OCI-LY3 (cell line): Measurements from ENCODE around the gene AATK.

ENCODE experiments used
- H2AFZ ChIP-seq: fragments of 200-600, 300-600 bp; shearing (Covaris generic); 2 replicates; pipeline ENCODE4 v1.6.0; 2014; ENCODE audit warnings: antibody characterized with exemption, low read depth, low read length
- H3K27ac ChIP-seq: fragments of 200-600, 300-600 bp; sonication (generic); 2 replicates; pipeline ENCODE4 v1.5.1; 2014; ENCODE audit warnings: mild to moderate bottlenecking, low read length, moderate library complexity, mixed read lengths
- H3K27me3 ChIP-seq: fragments of 200-600, 300-600 bp; sonication (generic); 2 replicates; pipeline ENCODE4 v1.6.1; 2014; ENCODE audit warnings: low read depth, low read length, mixed read lengths
- H3K36me3 ChIP-seq: fragments of 200-600, 300-600 bp; sonication (generic); replicated peaks from 2 replicates; pipeline ENCODE3; 2014; ENCODE audit warnings: low read depth, low read length, mixed read lengths
- H3K4me1 ChIP-seq: fragments of 300-600, 200-600 bp; sonication (generic); 2 replicates; pipeline ENCODE4 v1.6.1; 2014; ENCODE audit warnings: low read length, mixed read lengths
- H3K4me2 ChIP-seq: fragments of 200-600, 300-600 bp; sonication (generic); 2 replicates; pipeline ENCODE4 v1.6.1; 2014; ENCODE audit warnings: low read length, mixed read lengths
- H3K4me3 ChIP-seq: fragments of 300-600, 200-600 bp; sonication (generic); 2 replicates; pipeline ENCODE4 v1.5.1; 2014; ENCODE audit warnings: antibody characterized with exemption, mild to moderate bottlenecking, low read length, moderate library complexity
- H3K79me2 ChIP-seq: fragments of 300-600, 200-600 bp; shearing (Covaris generic); 2 replicates; pipeline ENCODE4 v1.6.1; 2014; ENCODE audit warnings: mild to moderate bottlenecking, low read length, mixed read lengths
- H3K9ac ChIP-seq: fragments of 300-600, 200-600 bp; shearing (Covaris generic); 2 replicates; pipeline ENCODE4 v1.6.0; 2014; ENCODE audit warnings: mild to moderate bottlenecking, low read length, moderate library complexity
- H3K9me3 ChIP-seq: fragments of 200-600, 300-600 bp; shearing (Covaris generic); 2 replicates; pipeline ENCODE4 v1.6.1; 2014; ENCODE audit warnings: low read length, mixed read lengths; ENCODE audit not compliant: insufficient read depth
- H4K20me1 ChIP-seq: fragments of 200-600, 300-600 bp; sonication (generic); 2 replicates; pipeline ENCODE4 v1.6.1; 2016; ENCODE audit warnings: low read length, mixed read lengths; ENCODE audit not compliant: insufficient read depth
- CTCF ChIP-seq: fragments of 200-600, 300-600 bp; sonication (generic); IDR thresholded peaks from 2 replicates; pipeline ENCODE4 v1.5.1; 2014; ENCODE audit warnings: antibody characterized with exemption, low read length, low read depth
- EZH2phosphoT487 ChIP-seq: fragments of 200-600 bp; shearing (Covaris generic); IDR thresholded peaks from 2 replicates; pipeline ENCODE4 v1.6.1; 2018; ENCODE audit warnings: antibody characterized with exemption, mixed run types, low read depth

AATK gene

GRCh38 chr17:81142301-81143199 lies 23.5 kb downstream of the AATK start:
- Histone ChIP-seq H2AFZ (peak overlapping the region; percentile 18; the same call in 1 of the 2 replicates), H3K79me2 (no peaks in the 10 kb centered on the region), H3K4me3 (no peak overlapping the region), H3K9me3 (no peaks in the 10 kb centered on the region), H3K9ac (no peak overlapping the region), H3K27ac (no peak overlapping the region), H3K4me1 (no peaks in the 10 kb centered on the region), H4K20me1 (no peaks in the 10 kb centered on the region), H3K27me3 (peaks cover 4% of the 10 kb centered on the region; the same call in 1 of the 2 replicates), H3K36me3 (no peaks in the 10 kb centered on the region), H3K4me2 (peak overlapping the region; percentile 13)
- TF ChIP-seq EZH2phosphoT487, result no peak
- peak; percentile 71 for TF ChIP-seq CTCF

- H3K4me3 ChIP-seq, result no peak overlapping the region
- no peaks in the 10 kb centered on the region for H3K9me3 ChIP-seq
- no peak overlapping the region for H3K27ac ChIP-seq
- no peak overlapping the region for H3K9ac ChIP-seq
- no peaks in the 10 kb centered on the region for H3K79me2 ChIP-seq
- no peaks in the 10 kb centered on the region for H3K4me1 ChIP-seq
- no peak overlapping the region for H2AFZ ChIP-seq
- peaks cover 4% of the 10 kb centered on the region; the same call in 1 of the 2 replicates for H3K27me3 ChIP-seq
- no peaks in the 10 kb centered on the region for H4K20me1 ChIP-seq
- no peaks in the 10 kb centered on the region for H3K36me3 ChIP-seq
- TF ChIP-seq CTCF, result no peak
- no peak for TF ChIP-seq EZH2phosphoT487
- H3K4me2 ChIP-seq, result no peak overlapping the region
Measured at GRCh38 chr17:81140695-81141094, 25.3 kb downstream of the AATK start.

GRCh38 chr17:81140018-81140417 lies 26.0 kb downstream of the AATK start:
- H3K4me1 ChIP-seq, result no peaks in the 10 kb centered on the region
- H3K27me3 ChIP-seq, result peaks cover 4% of the 10 kb centered on the region; the same call in 1 of the 2 replicates
- H3K27ac ChIP-seq, result no peak overlapping the region
- no peaks in the 10 kb centered on the region for H3K9me3 ChIP-seq
- no peak overlapping the region for H3K9ac ChIP-seq
- TF ChIP-seq EZH2phosphoT487 (no peak), CTCF (no peak)
- no peak overlapping the region for H2AFZ ChIP-seq
- no peaks in the 10 kb centered on the region for H4K20me1 ChIP-seq
- H3K4me2 ChIP-seq, result no peak overlapping the region
- H3K79me2 ChIP-seq, result no peaks in the 10 kb centered on the region
- H3K36me3 ChIP-seq, result no peaks in the 10 kb centered on the region
- no peak overlapping the region for H3K4me3 ChIP-seq

GRCh38 chr17:81139428-81139827 lies 26.6 kb downstream of the AATK start:
- Histone ChIP-seq H3K79me2 (no peaks in the 10 kb centered on the region), H3K9me3 (no peaks in the 10 kb centered on the region), H3K4me1 (no peaks in the 10 kb centered on the region), H3K9ac (no peak overlapping the region), H3K36me3 (no peaks in the 10 kb centered on the region), H3K27ac (no peak overlapping the region), H4K20me1 (no peaks in the 10 kb centered on the region), H3K4me2 (no peak overlapping the region), H2AFZ (no peak overlapping the region), H3K4me3 (no peak overlapping the region), H3K27me3 (peaks cover 4% of the 10 kb centered on the region; the same call in 1 of the 2 replicates)
- TF ChIP-seq EZH2phosphoT487 (no peak), CTCF (no peak)
